Astrocyte (in vitro differentiated cells and primary cell): ENCODE measurements around the gene TLR6. TPM values are rescaled to one million over a fixed set of nuclear protein-coding genes. Genes with fewer than 3 reads are reported as not detected.

Experiments used
- DNase-seq: peaks from one replicate; pipeline ENCODE4 v3.0.0-alpha.2; 2010; ENCODE audit warnings: low read depth
- FAIRE-seq: peaks from 2 replicates; lab custom pipeline; 2011; peaks lifted over from hg19 to GRCh38; lab: Jason Lieb, UNC
- H2AFZ ChIP-seq: 2 replicates; pipeline ENCODE4 v1.6.0; 2012; ENCODE audit warnings: low read depth, low read length, inconsistent platforms
- H3K27ac ChIP-seq: 2 replicates; pipeline ENCODE4 v1.5.1; 2011; ENCODE audit warnings: low read depth, low read length, inconsistent platforms
- H3K27me3 ChIP-seq: 2 replicates; pipeline ENCODE4 v1.6.0; 2011; ENCODE audit warnings: low read length, inconsistent platforms; ENCODE audit not compliant: insufficient read depth
- H3K36me3 ChIP-seq: 2 replicates; pipeline ENCODE4 v1.5.1; 2011; ENCODE audit warnings: low read length, inconsistent platforms; ENCODE audit not compliant: insufficient read depth
- H3K4me1 ChIP-seq: 2 replicates; pipeline ENCODE4 v1.5.1; 2011; ENCODE audit warnings: low read length, inconsistent platforms; ENCODE audit not compliant: insufficient read depth
- H3K4me2 ChIP-seq: 2 replicates; pipeline ENCODE4 v1.6.0; 2012; ENCODE audit warnings: low read length, inconsistent platforms
- H3K4me3 ChIP-seq: 2 replicates; pipeline ENCODE4 v1.5.1; 2011; ENCODE audit warnings: low read depth, mild to moderate bottlenecking, low read length, inconsistent platforms; ENCODE audit not compliant: insufficient read depth
- H3K79me2 ChIP-seq: 2 replicates; pipeline ENCODE4 v1.6.0; 2012; ENCODE audit warnings: mild to moderate bottlenecking, low read length, inconsistent platforms; ENCODE audit not compliant: insufficient read depth
- H3K9ac ChIP-seq: 2 replicates; pipeline ENCODE4 v1.6.0; 2012; ENCODE audit warnings: mild to moderate bottlenecking, low read length, inconsistent platforms
- H3K9me3 ChIP-seq: 2 replicates; pipeline ENCODE4 v1.5.1; 2012; ENCODE audit warnings: low read depth, mild to moderate bottlenecking, low read length, inconsistent platforms; ENCODE audit not compliant: insufficient read depth
- H4K20me1 ChIP-seq: 2 replicates; pipeline ENCODE4 v1.6.0; 2012; ENCODE audit warnings: low read length, inconsistent platforms; ENCODE audit not compliant: insufficient read depth
- H3K27ac Mint-ChIP-seq: one replicate; pipeline ENCODE4 v1.8.0; 2021; ENCODE audit warnings: mild to moderate bottlenecking, mixed read lengths; ENCODE audit not compliant: unreplicated experiment
- H3K27me3 Mint-ChIP-seq: one replicate; pipeline ENCODE4 v1.8.0; 2021; ENCODE audit warnings: low read depth, mixed read lengths; ENCODE audit not compliant: unreplicated experiment
- H3K36me3 Mint-ChIP-seq: one replicate; pipeline ENCODE4 v1.8.0; 2021; ENCODE audit warnings: low read depth, mixed read lengths; ENCODE audit not compliant: unreplicated experiment
- H3K4me1 Mint-ChIP-seq: one replicate; pipeline ENCODE4 v1.8.0; 2021; ENCODE audit warnings: low read depth, mixed read lengths; ENCODE audit not compliant: unreplicated experiment
- H3K4me3 Mint-ChIP-seq: one replicate; pipeline ENCODE4 v1.8.0; 2021; ENCODE audit warnings: mild to moderate bottlenecking, moderate library complexity, mixed read lengths; ENCODE audit not compliant: unreplicated experiment
- H3K9me3 Mint-ChIP-seq: one replicate; pipeline ENCODE4 v1.8.0; 2021; ENCODE audit warnings: mild to moderate bottlenecking, mixed read lengths; ENCODE audit not compliant: unreplicated experiment
- EZH2 ChIP-seq: IDR thresholded peaks from 2 replicates; pipeline ENCODE4 v1.6.1; 2012; ENCODE audit warnings: mild to moderate bottlenecking, low read length, inconsistent platforms; ENCODE audit not compliant: insufficient read depth
- total RNA-seq: library from RNA; stranded (reverse); gene quantifications from 2 replicates; pipeline ENCODE4 v1.2.1, GENCODE V29; 2021
- TF ChIP-seq, protein P1 (sequence below): IDR thresholded peaks from 2 replicates; pipeline ENCODE4 v1.5.1; 2011; ENCODE audit warnings: low read depth, mild to moderate bottlenecking, inconsistent platforms, low read length, moderate library complexity; ENCODE audit not compliant: insufficient read depth

The TLR6 gene
- total RNA-seq, 1 donor from 2014 or later, result 3.8 TPM

DNA sequence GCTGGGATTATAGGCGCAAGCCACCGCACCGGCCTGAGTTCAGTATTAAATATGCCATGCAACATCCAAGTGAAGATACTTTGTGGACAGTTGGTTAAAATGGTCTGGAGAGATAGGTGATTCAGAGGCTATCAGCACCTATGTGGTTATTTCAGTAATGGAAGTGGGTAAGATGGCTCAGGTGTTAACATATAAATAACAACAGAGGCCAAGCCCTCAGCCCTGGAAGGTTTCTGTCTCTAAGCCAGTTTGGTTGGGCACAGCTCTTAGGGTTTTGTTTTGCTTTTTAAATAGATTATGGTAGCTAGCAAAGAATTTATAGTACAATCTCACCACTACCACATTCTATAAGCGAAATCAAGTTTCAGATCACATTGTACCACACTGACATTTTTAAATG is 27.6 kb upstream of the TLR6 start:
- Histone ChIP-seq H3K4me3 (no peak overlapping the region), H3K79me2 (peaks cover 68% of the 10 kb centered on the region), H3K9me3 (no peaks in the 10 kb centered on the region), H3K27ac (no peak overlapping the region), H3K27me3 (no peaks in the 10 kb centered on the region), H3K4me1 (peaks cover 10% of the 10 kb centered on the region), H3K4me2 (no peak overlapping the region), H2AFZ (no peak overlapping the region), H3K9ac (no peak overlapping the region), H4K20me1 (peaks cover 47% of the 10 kb centered on the region), H3K36me3 (peaks cover 44% of the 10 kb centered on the region)
- TF ChIP-seq EZH2, result no peak
- TF ChIP-seq, protein P1, sequence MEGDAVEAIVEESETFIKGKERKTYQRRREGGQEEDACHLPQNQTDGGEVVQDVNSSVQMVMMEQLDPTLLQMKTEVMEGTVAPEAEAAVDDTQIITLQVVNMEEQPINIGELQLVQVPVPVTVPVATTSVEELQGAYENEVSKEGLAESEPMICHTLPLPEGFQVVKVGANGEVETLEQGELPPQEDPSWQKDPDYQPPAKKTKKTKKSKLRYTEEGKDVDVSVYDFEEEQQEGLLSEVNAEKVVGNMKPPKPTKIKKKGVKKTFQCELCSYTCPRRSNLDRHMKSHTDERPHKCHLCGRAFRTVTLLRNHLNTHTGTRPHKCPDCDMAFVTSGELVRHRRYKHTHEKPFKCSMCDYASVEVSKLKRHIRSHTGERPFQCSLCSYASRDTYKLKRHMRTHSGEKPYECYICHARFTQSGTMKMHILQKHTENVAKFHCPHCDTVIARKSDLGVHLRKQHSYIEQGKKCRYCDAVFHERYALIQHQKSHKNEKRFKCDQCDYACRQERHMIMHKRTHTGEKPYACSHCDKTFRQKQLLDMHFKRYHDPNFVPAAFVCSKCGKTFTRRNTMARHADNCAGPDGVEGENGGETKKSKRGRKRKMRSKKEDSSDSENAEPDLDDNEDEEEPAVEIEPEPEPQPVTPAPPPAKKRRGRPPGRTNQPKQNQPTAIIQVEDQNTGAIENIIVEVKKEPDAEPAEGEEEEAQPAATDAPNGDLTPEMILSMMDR, result no peak
- FAIRE-seq (peak; percentile 5), DNase-seq (no peak)
- Mint-ChIP-seq H3K27ac (no peak overlapping the region), H3K36me3 (peaks cover 25% of the 10 kb centered on the region), H3K4me3 (no peak overlapping the region), H3K9me3 (no peaks in the 10 kb centered on the region), H3K4me1 (peaks cover 11% of the 10 kb centered on the region), H3K27me3 (no peaks in the 10 kb centered on the region)

GRCh38 chr4:38876636-38877035 is 20.0 kb upstream of the TLR6 start:
- Mint-ChIP-seq H3K9me3 (no peaks in the 10 kb centered on the region), H3K4me1 (peaks cover 20% of the 10 kb centered on the region), H3K4me3 (no peak overlapping the region), H3K27ac (no peak overlapping the region), H3K27me3 (no peaks in the 10 kb centered on the region), H3K36me3 (peaks cover 25% of the 10 kb centered on the region)
- FAIRE-seq (no peak), DNase-seq (peak; percentile 49)
- peaks cover 44% of the 10 kb centered on the region for H3K36me3 ChIP-seq
- H3K4me2 ChIP-seq, result no peak overlapping the region
- no peaks in the 10 kb centered on the region for H3K27me3 ChIP-seq
- H3K4me3 ChIP-seq, result no peak overlapping the region
- H3K79me2 ChIP-seq, result peaks cover 92% of the 10 kb centered on the region
- H3K9me3 ChIP-seq, result no peaks in the 10 kb centered on the region
- no peak overlapping the region for H2AFZ ChIP-seq
- peaks cover 92% of the 10 kb centered on the region for H4K20me1 ChIP-seq
- H3K27ac ChIP-seq, result no peak overlapping the region
- H3K9ac ChIP-seq, result no peak overlapping the region
- peaks cover 15% of the 10 kb centered on the region for H3K4me1 ChIP-seq
- TF ChIP-seq, protein P1, result no peak
- no peak for TF ChIP-seq EZH2

GRCh38 chr4:38873290-38873944 is 16.8 kb upstream of the TLR6 start:
- no peaks in the 10 kb centered on the region for H3K9me3 Mint-ChIP-seq
- peaks cover 98% of the 10 kb centered on the region for H3K79me2 ChIP-seq
- peak overlapping the region; percentile 10 for H3K4me3 Mint-ChIP-seq
- no peaks in the 10 kb centered on the region for H3K27me3 ChIP-seq
- no peak overlapping the region for H3K4me3 ChIP-seq
- H3K4me1 ChIP-seq, result peaks cover 38% of the 10 kb centered on the region
- H3K36me3 Mint-ChIP-seq, result peaks cover 20% of the 10 kb centered on the region
- peaks cover 41% of the 10 kb centered on the region for H3K4me1 Mint-ChIP-seq
- no peaks in the 10 kb centered on the region for H3K27me3 Mint-ChIP-seq
- peaks cover 36% of the 10 kb centered on the region for H3K36me3 ChIP-seq
- no peak overlapping the region for H2AFZ ChIP-seq
- no peak for TF ChIP-seq EZH2
- TF ChIP-seq, protein P1, result no peak
- no peak overlapping the region for H3K27ac ChIP-seq
- no peak for DNase-seq
- no peak overlapping the region for H3K9ac ChIP-seq
- H3K27ac Mint-ChIP-seq, result no peak overlapping the region
- H3K9me3 ChIP-seq, result no peaks in the 10 kb centered on the region
- FAIRE-seq, result no peak
- peaks cover 78% of the 10 kb centered on the region for H4K20me1 ChIP-seq
- peak overlapping the region; percentile 31 for H3K4me2 ChIP-seq
